ENCODE data around the gene SLC15A3.

- TF ChIP-seq, protein P1, sequence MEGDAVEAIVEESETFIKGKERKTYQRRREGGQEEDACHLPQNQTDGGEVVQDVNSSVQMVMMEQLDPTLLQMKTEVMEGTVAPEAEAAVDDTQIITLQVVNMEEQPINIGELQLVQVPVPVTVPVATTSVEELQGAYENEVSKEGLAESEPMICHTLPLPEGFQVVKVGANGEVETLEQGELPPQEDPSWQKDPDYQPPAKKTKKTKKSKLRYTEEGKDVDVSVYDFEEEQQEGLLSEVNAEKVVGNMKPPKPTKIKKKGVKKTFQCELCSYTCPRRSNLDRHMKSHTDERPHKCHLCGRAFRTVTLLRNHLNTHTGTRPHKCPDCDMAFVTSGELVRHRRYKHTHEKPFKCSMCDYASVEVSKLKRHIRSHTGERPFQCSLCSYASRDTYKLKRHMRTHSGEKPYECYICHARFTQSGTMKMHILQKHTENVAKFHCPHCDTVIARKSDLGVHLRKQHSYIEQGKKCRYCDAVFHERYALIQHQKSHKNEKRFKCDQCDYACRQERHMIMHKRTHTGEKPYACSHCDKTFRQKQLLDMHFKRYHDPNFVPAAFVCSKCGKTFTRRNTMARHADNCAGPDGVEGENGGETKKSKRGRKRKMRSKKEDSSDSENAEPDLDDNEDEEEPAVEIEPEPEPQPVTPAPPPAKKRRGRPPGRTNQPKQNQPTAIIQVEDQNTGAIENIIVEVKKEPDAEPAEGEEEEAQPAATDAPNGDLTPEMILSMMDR (IDR thresholded peaks at IDR 0.05): no peak
- TF ChIP-seq POLR2A (IDR thresholded peaks at IDR 0.05): no peak
- TF ChIP-seq POLR2AphosphoS5 (IDR thresholded peaks at IDR 0.05; ENCODE audit: insufficient read depth in 1 of 2, low read depth in 1 of 2): no peak
Measured at GRCh38 chr11:60972182-60973030, 20.4 kb upstream of the SLC15A3 start.
